AG04449 (cell line): ENCODE results near the gene ADPRS.
A peak's percentile ranks its signal among the peaks of the same experiment; 100 is the strongest.

ENCODE experiments used
- CTCF ChIA-PET: fragments of 350-600 bp; formaldehyde crosslinking; extraction: SDS; loops from one replicate; lab custom pipeline; 2021; ENCODE audit warnings: antibody characterized with exemption; lab: Yijun Ruan, JAX
- POLR2A ChIA-PET: fragments of 400-600, 350-600 bp; formaldehyde crosslinking; extraction: SDS; loops from one replicate; lab custom pipeline; 2020; ENCODE audit warnings: antibody characterized with exemption, inconsistent platforms; lab: Yijun Ruan, JAX
- DNase-seq: peaks from one replicate; pipeline ENCODE4 v3.0.0-alpha.2; 2010; ENCODE audit warnings: low read depth, low spot score
- H3K4me3 ChIP-seq: 2 replicates; pipeline ENCODE4 v1.5.1; 2011; ENCODE audit warnings: low read depth, mild to moderate bottlenecking, control low read depth, low read length
- TF ChIP-seq, protein P1 (sequence below): IDR thresholded peaks from one replicate; pipeline ENCODE4 v1.5.1; 2011; ENCODE audit warnings: mild to moderate bottlenecking, moderate library complexity, low read length, control low read depth, inconsistent platforms; ENCODE audit not compliant: insufficient read depth; ENCODE audit errors: missing control alignments

ADPRS gene

DNA sequence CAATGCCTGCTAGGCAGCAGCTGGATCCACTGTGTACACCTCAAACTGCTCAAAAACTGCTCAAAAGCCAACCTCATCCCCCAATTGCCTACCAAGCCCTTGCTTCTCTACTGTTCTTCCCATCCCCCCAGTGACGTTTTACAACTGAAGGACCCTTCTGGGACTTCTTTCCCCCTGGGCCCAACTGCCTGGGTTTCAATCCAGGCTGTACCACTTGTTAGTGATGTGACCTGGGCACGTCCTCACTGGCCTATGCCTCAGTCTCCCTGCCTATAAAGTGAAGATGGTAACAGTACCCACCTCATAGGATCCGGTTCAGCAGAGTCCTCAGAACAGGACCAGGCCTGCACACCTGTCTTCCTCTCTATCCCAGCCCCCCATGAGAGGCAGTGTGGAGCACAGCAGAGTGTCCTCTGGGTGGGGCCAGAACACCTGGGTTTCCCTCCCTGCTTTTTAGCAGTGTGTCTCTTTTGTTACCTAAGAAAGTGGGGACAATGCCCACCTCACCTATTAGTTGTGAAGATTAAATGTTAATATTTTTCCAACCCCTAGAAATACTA, 6.7 kb upstream of the ADPRS start:
- CTCF ChIA-PET: no interaction called here
- H3K4me3 ChIP-seq: no peak overlapping the region
- no peak for DNase-seq
- POLR2A ChIA-PET: no interaction called here
- TF ChIP-seq, protein P1, sequence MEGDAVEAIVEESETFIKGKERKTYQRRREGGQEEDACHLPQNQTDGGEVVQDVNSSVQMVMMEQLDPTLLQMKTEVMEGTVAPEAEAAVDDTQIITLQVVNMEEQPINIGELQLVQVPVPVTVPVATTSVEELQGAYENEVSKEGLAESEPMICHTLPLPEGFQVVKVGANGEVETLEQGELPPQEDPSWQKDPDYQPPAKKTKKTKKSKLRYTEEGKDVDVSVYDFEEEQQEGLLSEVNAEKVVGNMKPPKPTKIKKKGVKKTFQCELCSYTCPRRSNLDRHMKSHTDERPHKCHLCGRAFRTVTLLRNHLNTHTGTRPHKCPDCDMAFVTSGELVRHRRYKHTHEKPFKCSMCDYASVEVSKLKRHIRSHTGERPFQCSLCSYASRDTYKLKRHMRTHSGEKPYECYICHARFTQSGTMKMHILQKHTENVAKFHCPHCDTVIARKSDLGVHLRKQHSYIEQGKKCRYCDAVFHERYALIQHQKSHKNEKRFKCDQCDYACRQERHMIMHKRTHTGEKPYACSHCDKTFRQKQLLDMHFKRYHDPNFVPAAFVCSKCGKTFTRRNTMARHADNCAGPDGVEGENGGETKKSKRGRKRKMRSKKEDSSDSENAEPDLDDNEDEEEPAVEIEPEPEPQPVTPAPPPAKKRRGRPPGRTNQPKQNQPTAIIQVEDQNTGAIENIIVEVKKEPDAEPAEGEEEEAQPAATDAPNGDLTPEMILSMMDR: no peak

DNA sequence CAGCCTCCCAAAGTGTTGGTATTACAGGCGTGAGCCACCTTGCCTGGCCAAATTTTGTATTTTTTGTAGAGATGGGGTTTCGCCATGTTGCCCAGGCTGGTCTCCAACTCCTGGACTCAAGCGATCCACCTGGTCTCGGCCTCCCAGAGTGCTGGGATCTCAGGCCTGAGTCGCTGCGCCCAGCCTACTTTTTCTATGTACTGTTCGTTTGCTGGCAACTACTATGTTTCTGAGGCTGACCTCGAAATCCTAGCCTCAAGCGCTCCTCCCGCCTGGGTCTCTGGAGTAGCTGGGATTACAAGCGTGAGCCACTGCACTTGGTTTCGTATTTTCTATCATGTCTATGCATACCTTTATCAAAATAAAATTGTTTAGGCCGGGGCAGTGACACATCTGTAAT, 5.5 kb upstream of the ADPRS start:
- no peak overlapping the region for H3K4me3 ChIP-seq
- TF ChIP-seq, protein P1: no peak
- CTCF ChIA-PET: no interaction called here
- no peak for DNase-seq
- POLR2A ChIA-PET: no interaction called here

DNA sequence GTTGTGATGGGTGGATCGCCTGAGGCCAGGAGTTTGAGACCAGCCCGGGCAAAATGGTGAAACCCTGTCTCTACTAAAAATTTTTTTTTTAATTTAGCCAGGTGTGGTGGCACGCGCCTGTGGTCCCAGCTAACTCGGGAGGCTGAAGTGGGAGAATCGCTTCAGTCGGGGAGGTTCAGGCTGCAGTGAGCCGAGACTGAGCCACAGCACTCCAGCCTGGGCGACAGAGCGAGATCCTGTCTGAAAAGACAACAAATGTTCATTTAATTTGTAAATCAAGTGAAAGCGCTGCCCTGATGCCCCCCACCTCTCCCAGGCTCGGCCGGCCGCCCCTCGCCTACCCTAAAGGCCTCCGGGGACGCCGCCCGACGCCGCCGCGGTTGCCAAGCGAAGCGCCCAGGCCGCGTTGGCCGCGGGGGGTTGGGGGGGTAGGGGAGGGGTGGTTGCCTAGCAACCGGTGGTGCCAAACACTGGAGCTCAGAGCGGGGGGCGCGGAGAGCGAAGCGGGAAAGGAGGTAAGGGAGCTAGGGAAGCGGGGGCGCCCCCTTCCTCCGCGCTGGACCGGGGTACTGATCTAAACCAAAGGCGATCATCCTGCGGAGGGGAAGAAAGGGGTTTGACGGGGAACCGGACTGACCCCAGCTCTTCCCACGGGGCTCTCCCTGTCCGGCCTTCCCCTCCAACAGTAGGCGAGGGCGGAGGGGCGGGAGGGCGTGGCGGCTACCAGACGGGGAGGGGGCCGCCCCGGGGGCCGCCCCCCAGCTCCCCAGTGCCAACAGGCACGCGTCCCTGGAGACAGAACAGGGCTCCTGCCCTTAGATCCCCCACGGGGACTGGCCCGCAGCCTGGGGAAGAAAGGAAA, 4.8 kb upstream of the ADPRS start, which contains the start of gene TEKT2:
Gene TEKT2, plus strand, starts transcription at position 460 of the 862 bp plus-strand sequence. CDS start 828 bp downstream, outside the sequence.
- TF ChIP-seq, protein P1: no peak
- peak within 1 kb of the TSS; percentile 53 for H3K4me3 ChIP-seq
- POLR2A ChIA-PET: no interaction called here
- DNase-seq: no peak
- CTCF ChIA-PET: interaction anchor here (1.5 to 1.8 kb wide), 2 partner anchors 15 to 202 kb away, joined by 3 to 4 read pairs; no protein-coding TSS in a partner anchor

DNA sequence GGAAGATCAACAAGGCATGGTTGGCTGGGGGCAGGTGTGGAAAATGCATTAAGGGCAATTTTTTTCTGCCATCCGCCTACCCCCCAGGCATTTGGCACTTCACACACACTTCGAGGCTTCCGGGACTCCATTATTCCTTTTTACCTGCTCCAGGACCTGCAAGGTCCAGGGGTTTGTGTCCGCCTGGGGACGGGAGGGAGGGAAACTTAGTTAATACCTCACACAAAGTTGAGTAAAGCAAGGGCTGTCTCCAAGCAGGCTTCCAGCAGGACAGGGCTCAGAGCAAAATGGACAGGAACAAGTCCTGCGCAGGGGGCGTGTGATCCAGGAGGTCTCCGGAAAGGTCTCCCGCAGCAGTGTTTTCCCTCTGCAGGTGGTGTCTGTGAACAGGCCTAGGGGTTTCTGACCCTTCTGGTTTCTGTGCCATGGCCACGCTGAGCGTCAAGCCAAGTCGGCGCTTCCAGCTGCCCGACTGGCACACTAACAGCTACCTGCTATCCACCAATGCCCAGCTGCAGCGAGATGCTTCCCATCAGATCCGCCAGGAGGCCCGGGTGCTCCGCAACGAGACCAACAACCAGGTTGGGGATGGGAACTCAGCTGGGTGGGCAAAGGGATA, 4.1 kb upstream of the ADPRS start:
- no peak for DNase-seq
- H3K4me3 ChIP-seq: peak overlapping the region; percentile 53
- ChIA-PET CTCF (interaction anchor here (1.5 to 1.8 kb wide), 2 partner anchors 16 to 203 kb away, joined by 3 to 4 read pairs; no protein-coding TSS in a partner anchor), POLR2A (no interaction called here)
- TF ChIP-seq, protein P1: no peak

DNA sequence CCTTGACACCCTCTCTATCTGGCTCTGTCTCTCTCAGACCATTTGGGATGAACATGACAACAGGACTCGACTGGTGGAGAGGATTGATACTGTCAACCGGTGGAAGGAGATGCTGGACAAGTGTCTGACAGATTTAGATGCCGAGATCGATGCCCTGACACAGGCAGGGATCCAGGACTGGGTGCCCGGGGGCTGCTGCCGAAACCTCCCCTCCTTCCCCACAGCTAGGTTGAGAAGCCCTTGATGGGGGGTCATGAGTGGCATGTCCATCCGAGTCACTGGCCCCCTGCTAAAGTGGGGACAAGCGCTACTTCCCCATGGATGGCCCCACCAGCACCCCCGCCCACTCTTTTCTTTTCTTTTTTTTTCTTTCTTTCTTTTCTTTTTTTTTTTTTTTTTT, 3.6 kb upstream of the ADPRS start:
- ChIA-PET POLR2A (no interaction called here), CTCF (interaction anchor here (1.5 to 1.8 kb wide), 2 partner anchors 17 to 203 kb away, joined by 3 to 4 read pairs; no protein-coding TSS in a partner anchor)
- no peak for DNase-seq
- no peak overlapping the region for H3K4me3 ChIP-seq
- TF ChIP-seq, protein P1: no peak
